SH-SY5Y (cell line): ENCODE data around the gene C11orf52.

Experiments
- GATA2 ChIP-seq: IDR thresholded peaks from 2 replicates; pipeline ENCODE4 v1.6.1; 2011; ENCODE audit warnings: mild to moderate bottlenecking, low read depth, low read length
- GATA3 ChIP-seq: IDR thresholded peaks from 2 replicates; pipeline ENCODE4 v1.6.1; 2011; ENCODE audit warnings: low read depth, mild to moderate bottlenecking, low read length, moderate library complexity

- TF ChIP-seq GATA2 (no peak), GATA3 (no peak)
These were observed 35.4 kb downstream of the C11orf52 start for GRCh38 chr11:111954154-111954553.
